T1000 (cell line): ENCODE results near the gene DSG3.
"Not testable (repeated sequence)": the region's sequence is repeated elsewhere in the genome, so short reads cannot be mapped to it uniquely, and the experiment has no call there.

Experiments
- DNase-seq: peaks from one replicate; lab custom pipeline; 2025; ENCODE audit warnings: mixed read lengths; lab: John Stamatoyannopoulos, UW

The DSG3 gene

GRCh38 chr18:31493171-31493570, 45.6 kb downstream of the DSG3 start:
- DNase-seq = no peak

GRCh38 chr18:31493941-31494340, 46.4 kb downstream of the DSG3 start:
- no peak for DNase-seq

GRCh38 chr18:31494705-31495244, 47.2 kb downstream of the DSG3 start:
- not testable (repeated sequence) for DNase-seq

- DNase-seq = no peak
These were observed 49.9 kb downstream of the DSG3 start for GRCh38 chr18:31497404-31497835.

- no peak for DNase-seq
These were observed 50.5 kb downstream of the DSG3 start, which contains the start of gene DSG2 for GRCh38 chr18:31497836-31498573. Gene DSG2 (plus strand): TSS chr18:31498177. CDS start chr18:31498252, 75 bp downstream.

GRCh38 chr18:31498574-31499524, 51.3 kb downstream of the DSG3 start:
- DNase-seq = no peak

GRCh38 chr18:31500051-31500688, 52.6 kb downstream of the DSG3 start:
- no peak for DNase-seq

GRCh38 chr18:31503011-31503410, 55.5 kb downstream of the DSG3 start:
- DNase-seq = no peak

- no peak for DNase-seq
These were observed 57.1 kb downstream of the DSG3 start for GRCh38 chr18:31504455-31505147.

- DNase-seq = no peak
These were observed 57.6 kb downstream of the DSG3 start for GRCh38 chr18:31505156-31505555.

- no peak for DNase-seq
These were observed 58.6 kb downstream of the DSG3 start for GRCh38 chr18:31506024-31506742.

- DNase-seq = not testable (repeated sequence)
These were observed 59.6 kb downstream of the DSG3 start for GRCh38 chr18:31507124-31507523.

- no peak for DNase-seq
These were observed 61.2 kb downstream of the DSG3 start for GRCh38 chr18:31508781-31509180.

- DNase-seq = no peak
These were observed 62.0 kb downstream of the DSG3 start for GRCh38 chr18:31509571-31509970.

GRCh38 chr18:31510319-31510718, 62.8 kb downstream of the DSG3 start:
- no peak for DNase-seq

GRCh38 chr18:31511098-31511497, 63.6 kb downstream of the DSG3 start:
- DNase-seq = no peak

GRCh38 chr18:31512203-31512764, 64.7 kb downstream of the DSG3 start:
- peak; percentile 32 for DNase-seq

- DNase-seq = peak; percentile 33
These were observed 65.8 kb downstream of the DSG3 start for GRCh38 chr18:31513189-31513935.

GRCh38 chr18:31516437-31516836, 68.9 kb downstream of the DSG3 start:
- no peak for DNase-seq

GRCh38 chr18:31526374-31526773, 78.8 kb downstream of the DSG3 start:
- DNase-seq = no peak
